ENCODE measurements around the gene IMP4. TPM values are rescaled to one million over a fixed set of nuclear protein-coding genes. Genes with fewer than 3 reads are reported as not detected.

Gene IMP4
- total and polyA plus RNA-seq, 2 of the 13 experiments (the other 11 are each of a cell fraction or from before 2014, with no cell fraction given) = 142 to 158 TPM

- H3K9me3 ChIP-seq (ENCODE audit: low read length) = no peaks in the 10 kb centered on the region
- WGBS (ENCODE audit: low lambda C conversion rate) = 67% methylated on average over 13 of the region's 13 CpGs
- FAIRE-seq (no peak), ATAC-seq (peak; percentile 47), DNase-seq (ENCODE audit: low spot score) (no peak)
- H3K79me2 ChIP-seq (ENCODE audit: insufficient read depth, low read length) = no peaks in the 10 kb centered on the region
- in situ Hi-C loops (cut with HindIII; ENCODE audit: extremely low pct_ligation_motif_present, low pct_unique_long_range_greater_than_20kb) = no loop called here
- H3K4me3 ChIP-seq (replicated peaks in 1 of 3; ENCODE audit: insufficient read depth in 1 of 3, low read depth in 2 of 3, low read length in 3 of 3) = no peak overlapping the region
- H3K27ac ChIP-seq (ENCODE audit: extremely low read length, insufficient read depth, low read length) = no peak overlapping the region
- no peak overlapping the region for H3K4me2 ChIP-seq (ENCODE audit: low read depth, low read length)
- no peaks in the 10 kb centered on the region for H3K36me3 ChIP-seq (replicated peaks in 1 of 2; ENCODE audit: control insufficient read depth in 1 of 2, insufficient read depth in 2 of 2, low read length in 2 of 2)
- ChIA-PET CTCF (ENCODE audit: low intra/inter-chr PET ratio, low total read pairs) (no interaction called here), POLR2A (no interaction called here)
- TF ChIP-seq, protein P1, sequence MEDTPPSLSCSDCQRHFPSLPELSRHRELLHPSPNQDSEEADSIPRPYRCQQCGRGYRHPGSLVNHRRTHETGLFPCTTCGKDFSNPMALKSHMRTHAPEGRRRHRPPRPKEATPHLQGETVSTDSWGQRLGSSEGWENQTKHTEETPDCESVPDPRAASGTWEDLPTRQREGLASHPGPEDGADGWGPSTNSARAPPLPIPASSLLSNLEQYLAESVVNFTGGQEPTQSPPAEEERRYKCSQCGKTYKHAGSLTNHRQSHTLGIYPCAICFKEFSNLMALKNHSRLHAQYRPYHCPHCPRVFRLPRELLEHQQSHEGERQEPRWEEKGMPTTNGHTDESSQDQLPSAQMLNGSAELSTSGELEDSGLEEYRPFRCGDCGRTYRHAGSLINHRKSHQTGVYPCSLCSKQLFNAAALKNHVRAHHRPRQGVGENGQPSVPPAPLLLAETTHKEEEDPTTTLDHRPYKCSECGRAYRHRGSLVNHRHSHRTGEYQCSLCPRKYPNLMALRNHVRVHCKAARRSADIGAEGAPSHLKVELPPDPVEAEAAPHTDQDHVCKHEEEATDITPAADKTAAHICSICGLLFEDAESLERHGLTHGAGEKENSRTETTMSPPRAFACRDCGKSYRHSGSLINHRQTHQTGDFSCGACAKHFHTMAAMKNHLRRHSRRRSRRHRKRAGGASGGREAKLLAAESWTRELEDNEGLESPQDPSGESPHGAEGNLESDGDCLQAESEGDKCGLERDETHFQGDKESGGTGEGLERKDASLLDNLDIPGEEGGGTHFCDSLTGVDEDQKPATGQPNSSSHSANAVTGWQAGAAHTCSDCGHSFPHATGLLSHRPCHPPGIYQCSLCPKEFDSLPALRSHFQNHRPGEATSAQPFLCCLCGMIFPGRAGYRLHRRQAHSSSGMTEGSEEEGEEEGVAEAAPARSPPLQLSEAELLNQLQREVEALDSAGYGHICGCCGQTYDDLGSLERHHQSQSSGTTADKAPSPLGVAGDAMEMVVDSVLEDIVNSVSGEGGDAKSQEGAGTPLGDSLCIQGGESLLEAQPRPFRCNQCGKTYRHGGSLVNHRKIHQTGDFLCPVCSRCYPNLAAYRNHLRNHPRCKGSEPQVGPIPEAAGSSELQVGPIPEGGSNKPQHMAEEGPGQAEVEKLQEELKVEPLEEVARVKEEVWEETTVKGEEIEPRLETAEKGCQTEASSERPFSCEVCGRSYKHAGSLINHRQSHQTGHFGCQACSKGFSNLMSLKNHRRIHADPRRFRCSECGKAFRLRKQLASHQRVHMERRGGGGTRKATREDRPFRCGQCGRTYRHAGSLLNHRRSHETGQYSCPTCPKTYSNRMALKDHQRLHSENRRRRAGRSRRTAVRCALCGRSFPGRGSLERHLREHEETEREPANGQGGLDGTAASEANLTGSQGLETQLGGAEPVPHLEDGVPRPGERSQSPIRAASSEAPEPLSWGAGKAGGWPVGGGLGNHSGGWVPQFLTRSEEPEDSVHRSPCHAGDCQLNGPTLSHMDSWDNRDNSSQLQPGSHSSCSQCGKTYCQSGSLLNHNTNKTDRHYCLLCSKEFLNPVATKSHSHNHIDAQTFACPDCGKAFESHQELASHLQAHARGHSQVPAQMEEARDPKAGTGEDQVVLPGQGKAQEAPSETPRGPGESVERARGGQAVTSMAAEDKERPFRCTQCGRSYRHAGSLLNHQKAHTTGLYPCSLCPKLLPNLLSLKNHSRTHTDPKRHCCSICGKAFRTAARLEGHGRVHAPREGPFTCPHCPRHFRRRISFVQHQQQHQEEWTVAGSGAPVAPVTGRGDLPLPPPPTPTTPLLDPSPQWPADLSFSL (CRISPR knock-in tag; IDR thresholded peaks at IDR 0.05) = no peak
- TF ChIP-seq KLF15 (CRISPR knock-in tag; IDR thresholded peaks at IDR 0.05; ENCODE audit: borderline replicate concordance) = no peak
- TF ChIP-seq, protein P2, sequence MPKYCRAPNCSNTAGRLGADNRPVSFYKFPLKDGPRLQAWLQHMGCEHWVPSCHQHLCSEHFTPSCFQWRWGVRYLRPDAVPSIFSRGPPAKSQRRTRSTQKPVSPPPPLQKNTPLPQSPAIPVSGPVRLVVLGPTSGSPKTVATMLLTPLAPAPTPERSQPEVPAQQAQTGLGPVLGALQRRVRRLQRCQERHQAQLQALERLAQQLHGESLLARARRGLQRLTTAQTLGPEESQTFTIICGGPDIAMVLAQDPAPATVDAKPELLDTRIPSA (CRISPR knock-in tag; IDR thresholded peaks at IDR 0.05; ENCODE audit: borderline replicate concordance) = no peak
- no peak for TF ChIP-seq IRF2 (CRISPR knock-in tag; IDR thresholded peaks at IDR 0.05)
- no peak for TF ChIP-seq JUNB (CRISPR knock-in tag; IDR thresholded peaks at IDR 0.05; ENCODE audit: borderline replicate concordance)
- TF ChIP-seq CENPT (CRISPR knock-in tag; IDR thresholded peaks at IDR 0.05; ENCODE audit: low read depth) = no peak
- TF ChIP-seq, protein P3, sequence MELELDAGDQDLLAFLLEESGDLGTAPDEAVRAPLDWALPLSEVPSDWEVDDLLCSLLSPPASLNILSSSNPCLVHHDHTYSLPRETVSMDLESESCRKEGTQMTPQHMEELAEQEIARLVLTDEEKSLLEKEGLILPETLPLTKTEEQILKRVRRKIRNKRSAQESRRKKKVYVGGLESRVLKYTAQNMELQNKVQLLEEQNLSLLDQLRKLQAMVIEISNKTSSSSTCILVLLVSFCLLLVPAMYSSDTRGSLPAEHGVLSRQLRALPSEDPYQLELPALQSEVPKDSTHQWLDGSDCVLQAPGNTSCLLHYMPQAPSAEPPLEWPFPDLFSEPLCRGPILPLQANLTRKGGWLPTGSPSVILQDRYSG (CRISPR knock-in tag; IDR thresholded peaks at IDR 0.05) = no peak
- no peak for TF ChIP-seq ZBTB21 (CRISPR knock-in tag; IDR thresholded peaks at IDR 0.05)
- TF ChIP-seq ZNF639 (CRISPR knock-in tag; conservative IDR thresholded peaks at IDR 0.05) = no peak
- TF ChIP-seq ZFP41 (CRISPR knock-in tag; IDR thresholded peaks at IDR 0.05; ENCODE audit: borderline replicate concordance) = no peak
- TF ChIP-seq ZMYM4 (CRISPR knock-in tag; IDR thresholded peaks at IDR 0.05) = no peak
- H3K27me3 ChIP-seq (ENCODE audit: control insufficient read depth in 1 of 2, insufficient read depth in 2 of 2, low read length in 2 of 2) = peaks cover 5 to 9% of the 10 kb centered on the region in 2 experiments; a peak in 4 of 5 replicates
- no peaks in the 10 kb centered on the region for H4K20me1 ChIP-seq (ENCODE audit: insufficient read depth, low read length)
- no TSS peak for BruUV-seq (replicated peaks)
- H3K4me1 ChIP-seq (ENCODE audit: insufficient read depth, low read length) = no peaks in the 10 kb centered on the region
- no peak overlapping the region for H2AFZ ChIP-seq (ENCODE audit: low read length)
- intact Hi-C loops (cut with micrococcal nuclease; ENCODE audit: unreplicated experiment) = no loop called here
- no peak overlapping the region for H3K9ac ChIP-seq (ENCODE audit: insufficient read depth, low read depth, low read length)
Measured at GRCh38 chr2:130300970-130301348, 41.7 kb upstream of the IMP4 start.
